Liver (tissue), 3 donors: ENCODE measurements around the gene INO80.

Source experiments
- ATF3 ChIP-seq: IDR thresholded peaks from 2 replicates; pipeline ENCODE4 v1.6.1; 2016; ENCODE audit warnings: antibody characterized with exemption
- CTCF ChIP-seq: fragments of 150-350 bp; IDR thresholded peaks from 2 replicates; pipeline ENCODE4 v1.5.1; 2017; ENCODE audit warnings: improper control_type of control experiment, low read depth, low read length; ENCODE audit not compliant: missing input control
- FOXA1 ChIP-seq: IDR thresholded peaks from 2 replicates; pipeline ENCODE4 v1.6.1; 2016; ENCODE audit warnings: antibody characterized with exemption
- GABPA ChIP-seq, 2 donors: IDR thresholded peaks in 1 of 2; conservative IDR thresholded peaks in 1 of 2; 2 replicates each; pipeline ENCODE4 v1.6.1; 2016; ENCODE audit warnings: antibody characterized with exemption in 2 of 2, mild to moderate bottlenecking in 1 of 2, moderate library complexity in 1 of 2
- JUND ChIP-seq, 2 donors: IDR thresholded peaks; 2 replicates each; pipeline ENCODE4 v1.6.1; 2016; ENCODE audit warnings: antibody characterized with exemption in 2 of 2
- MAX ChIP-seq: IDR thresholded peaks from 2 replicates; pipeline ENCODE4 v1.6.1; 2016; ENCODE audit warnings: antibody characterized with exemption
- NR2F2 ChIP-seq: IDR thresholded peaks from 2 replicates; pipeline ENCODE4 v1.6.1; 2016; ENCODE audit warnings: antibody characterized with exemption
- RAD21 ChIP-seq, 2 donors: IDR thresholded peaks; 2 replicates each; pipeline ENCODE4 v1.6.1; 2016; ENCODE audit warnings: antibody characterized with exemption in 2 of 2, mild to moderate bottlenecking in 2 of 2
- RXRA ChIP-seq, 2 donors: IDR thresholded peaks; 2 replicates each; pipeline ENCODE4 v1.6.1; 2017 to 2018; ENCODE audit warnings: antibody characterized with exemption in 2 of 2, mild to moderate bottlenecking in 1 of 2
- SP1 ChIP-seq: IDR thresholded peaks from 2 replicates; pipeline ENCODE4 v1.6.1; 2018; ENCODE audit warnings: antibody characterized with exemption, mild to moderate bottlenecking
- TAF1 ChIP-seq: conservative IDR thresholded peaks from 2 replicates; pipeline ENCODE4 v1.6.1; 2016; ENCODE audit warnings: antibody characterized with exemption, mild to moderate bottlenecking
- YY1 ChIP-seq: IDR thresholded peaks from 2 replicates; pipeline ENCODE4 v1.6.1; 2016; ENCODE audit warnings: antibody characterized with exemption, mild to moderate bottlenecking
- TF ChIP-seq, protein P1 (sequence below): IDR thresholded peaks from 2 replicates; pipeline ENCODE4 v1.6.1; 2016; ENCODE audit warnings: antibody characterized with exemption, mild to moderate bottlenecking
- TF ChIP-seq, protein P2 (sequence below): IDR thresholded peaks from 2 replicates; pipeline ENCODE4 v1.6.1; 2016; ENCODE audit warnings: antibody characterized with exemption
- donor health status: healthy.
- donor health status: healthy.

GRCh38 chr15:41072013-41072412 is 44.1 kb downstream of the INO80 start:
- TF ChIP-seq RXRA (IDR thresholded peaks at IDR 0.05) (no peak), CTCF (no peak), MAX (no peak), GABPA (IDR thresholded peaks at IDR 0.05 in 1 of 2, conservative IDR thresholded peaks at IDR 0.05 in 1 of 2) (no peak), JUND (IDR thresholded peaks at IDR 0.05) (no peak), RAD21 (IDR thresholded peaks at IDR 0.05) (no peak), TAF1 (no peak), YY1 (no peak), ATF3 (no peak), SP1 (no peak), NR2F2 (no peak), FOXA1 (no peak)
- TF ChIP-seq, protein P1, sequence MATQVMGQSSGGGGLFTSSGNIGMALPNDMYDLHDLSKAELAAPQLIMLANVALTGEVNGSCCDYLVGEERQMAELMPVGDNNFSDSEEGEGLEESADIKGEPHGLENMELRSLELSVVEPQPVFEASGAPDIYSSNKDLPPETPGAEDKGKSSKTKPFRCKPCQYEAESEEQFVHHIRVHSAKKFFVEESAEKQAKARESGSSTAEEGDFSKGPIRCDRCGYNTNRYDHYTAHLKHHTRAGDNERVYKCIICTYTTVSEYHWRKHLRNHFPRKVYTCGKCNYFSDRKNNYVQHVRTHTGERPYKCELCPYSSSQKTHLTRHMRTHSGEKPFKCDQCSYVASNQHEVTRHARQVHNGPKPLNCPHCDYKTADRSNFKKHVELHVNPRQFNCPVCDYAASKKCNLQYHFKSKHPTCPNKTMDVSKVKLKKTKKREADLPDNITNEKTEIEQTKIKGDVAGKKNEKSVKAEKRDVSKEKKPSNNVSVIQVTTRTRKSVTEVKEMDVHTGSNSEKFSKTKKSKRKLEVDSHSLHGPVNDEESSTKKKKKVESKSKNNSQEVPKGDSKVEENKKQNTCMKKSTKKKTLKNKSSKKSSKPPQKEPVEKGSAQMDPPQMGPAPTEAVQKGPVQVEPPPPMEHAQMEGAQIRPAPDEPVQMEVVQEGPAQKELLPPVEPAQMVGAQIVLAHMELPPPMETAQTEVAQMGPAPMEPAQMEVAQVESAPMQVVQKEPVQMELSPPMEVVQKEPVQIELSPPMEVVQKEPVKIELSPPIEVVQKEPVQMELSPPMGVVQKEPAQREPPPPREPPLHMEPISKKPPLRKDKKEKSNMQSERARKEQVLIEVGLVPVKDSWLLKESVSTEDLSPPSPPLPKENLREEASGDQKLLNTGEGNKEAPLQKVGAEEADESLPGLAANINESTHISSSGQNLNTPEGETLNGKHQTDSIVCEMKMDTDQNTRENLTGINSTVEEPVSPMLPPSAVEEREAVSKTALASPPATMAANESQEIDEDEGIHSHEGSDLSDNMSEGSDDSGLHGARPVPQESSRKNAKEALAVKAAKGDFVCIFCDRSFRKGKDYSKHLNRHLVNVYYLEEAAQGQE: no peak
- TF ChIP-seq, protein P2, sequence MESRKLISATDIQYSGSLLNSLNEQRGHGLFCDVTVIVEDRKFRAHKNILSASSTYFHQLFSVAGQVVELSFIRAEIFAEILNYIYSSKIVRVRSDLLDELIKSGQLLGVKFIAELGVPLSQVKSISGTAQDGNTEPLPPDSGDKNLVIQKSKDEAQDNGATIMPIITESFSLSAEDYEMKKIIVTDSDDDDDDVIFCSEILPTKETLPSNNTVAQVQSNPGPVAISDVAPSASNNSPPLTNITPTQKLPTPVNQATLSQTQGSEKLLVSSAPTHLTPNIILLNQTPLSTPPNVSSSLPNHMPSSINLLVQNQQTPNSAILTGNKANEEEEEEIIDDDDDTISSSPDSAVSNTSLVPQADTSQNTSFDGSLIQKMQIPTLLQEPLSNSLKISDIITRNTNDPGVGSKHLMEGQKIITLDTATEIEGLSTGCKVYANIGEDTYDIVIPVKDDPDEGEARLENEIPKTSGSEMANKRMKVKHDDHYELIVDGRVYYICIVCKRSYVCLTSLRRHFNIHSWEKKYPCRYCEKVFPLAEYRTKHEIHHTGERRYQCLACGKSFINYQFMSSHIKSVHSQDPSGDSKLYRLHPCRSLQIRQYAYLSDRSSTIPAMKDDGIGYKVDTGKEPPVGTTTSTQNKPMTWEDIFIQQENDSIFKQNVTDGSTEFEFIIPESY: no peak
